HepG2 (cell line): ENCODE data around the gene NUP85. TPM values are rescaled to one million over a fixed set of nuclear protein-coding genes. Genes with fewer than 3 reads are reported as not detected.

Experiments
- CREB3 ChIP-seq: sonication (generic); formaldehyde crosslinking; IDR thresholded peaks from 2 replicates; pipeline ENCODE4 v1.5.0; 2020; ENCODE audit warnings: missing genetic modification reagents
- KAT2B ChIP-seq: fragments of 150-350 bp; IDR thresholded peaks from 2 replicates; pipeline ENCODE4 v1.6.1; 2014; ENCODE audit warnings: low read depth, low read length, borderline replicate concordance
- NFKBIZ ChIP-seq: IDR thresholded peaks from 2 replicates; pipeline ENCODE4 v1.6.1; 2018; ENCODE audit warnings: missing genetic modification reagents, missing compliant biosample characterization
- NFRKB ChIP-seq: fragments of 450-650 bp; IDR thresholded peaks from 2 replicates; pipeline ENCODE4 v1.6.1; 2017
- RBM39 ChIP-seq: fragments of 200-400 bp; formaldehyde crosslinking; IDR thresholded peaks from one replicate; pipeline ENCODE4 v1.6.1; 2018; ENCODE audit warnings: antibody characterized with exemption, mild to moderate bottlenecking, low read depth, low read length; ENCODE audit not compliant: poor library complexity, severe bottlenecking
- SNRNP70 ChIP-seq: fragments of 200-400 bp; formaldehyde crosslinking; IDR thresholded peaks from 2 replicates; pipeline ENCODE4 v1.6.1; 2017; ENCODE audit warnings: mild to moderate bottlenecking, low read depth, low read length, moderate library complexity
- ZBTB39 ChIP-seq: sonication (generic); formaldehyde crosslinking; IDR thresholded peaks from 2 replicates; pipeline ENCODE4 v1.5.0; 2020; ENCODE audit warnings: missing genetic modification reagents
- ZBTB8A ChIP-seq: sonication (generic); formaldehyde crosslinking; IDR thresholded peaks from 2 replicates; pipeline ENCODE4 v1.4.0; 2020; ENCODE audit warnings: mild to moderate bottlenecking, low read depth, missing genetic modification reagents, borderline replicate concordance
- ZFX ChIP-seq: sonication (generic); formaldehyde crosslinking; IDR thresholded peaks from 2 replicates; pipeline ENCODE4 v1.4.0; 2020; ENCODE audit warnings: mild to moderate bottlenecking, low read depth, missing genetic modification reagents, moderate library complexity
- ZNF562 ChIP-seq: sonication (generic); formaldehyde crosslinking; IDR thresholded peaks from 2 replicates; pipeline ENCODE4 v1.8.0; 2022; ENCODE audit warnings: missing genetic modification reagents, borderline replicate concordance
- ZNF569 ChIP-seq: sonication (generic); formaldehyde crosslinking; IDR thresholded peaks from 2 replicates; pipeline ENCODE4 v1.5.0; 2020; ENCODE audit warnings: mild to moderate bottlenecking, missing genetic modification reagents, moderate library complexity, borderline replicate concordance
- ZNF644 ChIP-seq: IDR thresholded peaks from 2 replicates; pipeline ENCODE4 v1.6.1; 2016; ENCODE audit warnings: low read depth
- polyA plus RNA-seq, 8 experiments: library from polyadenylated mRNA; depleted of rRNA in 3 of 8; stranded (reverse) in 7 of 8; unstranded in 1 of 8; fragments of >200 nt; fragmentation: Illumina TruSeq in 4 of 8; extraction: Trizol in 4 of 8; gene quantifications; 2 replicates each; pipeline versions ENCODE4 v1.2.1 to v1.2.3, GENCODE V29; 2011 to 2016; ENCODE audit warnings: low read depth in 4 of 8, missing spikeins in 1 of 8, mixed read lengths in 1 of 8; ENCODE audit not compliant: insufficient read depth in 1 of 8
- total RNA-seq, 5 experiments: library from RNA; depleted of rRNA; stranded (reverse); fragments of >200 nt; fragmentation: Illumina TruSeq; extraction: Trizol; gene quantifications; 2 replicates each; pipeline ENCODE4 v1.2.3, GENCODE V29; 2016; ENCODE audit warnings: low read depth in 1 of 5
- TF ChIP-seq, protein P1 (sequence below), 2 experiments: IDR thresholded peaks; 2 replicates each; pipeline ENCODE4 v1.6.1; 2011 to 2012; ENCODE audit warnings: low read length in 2 of 2, borderline replicate concordance in 1 of 2, low read depth in 1 of 2, mild to moderate bottlenecking in 1 of 2, moderate library complexity in 1 of 2

NUP85 gene
- total and polyA plus RNA-seq, 2 of the 13 experiments (the other 11 are each of a cell fraction or from before 2014, with no cell fraction given): 89.1 to 124 TPM

- TF ChIP-seq, protein P1, sequence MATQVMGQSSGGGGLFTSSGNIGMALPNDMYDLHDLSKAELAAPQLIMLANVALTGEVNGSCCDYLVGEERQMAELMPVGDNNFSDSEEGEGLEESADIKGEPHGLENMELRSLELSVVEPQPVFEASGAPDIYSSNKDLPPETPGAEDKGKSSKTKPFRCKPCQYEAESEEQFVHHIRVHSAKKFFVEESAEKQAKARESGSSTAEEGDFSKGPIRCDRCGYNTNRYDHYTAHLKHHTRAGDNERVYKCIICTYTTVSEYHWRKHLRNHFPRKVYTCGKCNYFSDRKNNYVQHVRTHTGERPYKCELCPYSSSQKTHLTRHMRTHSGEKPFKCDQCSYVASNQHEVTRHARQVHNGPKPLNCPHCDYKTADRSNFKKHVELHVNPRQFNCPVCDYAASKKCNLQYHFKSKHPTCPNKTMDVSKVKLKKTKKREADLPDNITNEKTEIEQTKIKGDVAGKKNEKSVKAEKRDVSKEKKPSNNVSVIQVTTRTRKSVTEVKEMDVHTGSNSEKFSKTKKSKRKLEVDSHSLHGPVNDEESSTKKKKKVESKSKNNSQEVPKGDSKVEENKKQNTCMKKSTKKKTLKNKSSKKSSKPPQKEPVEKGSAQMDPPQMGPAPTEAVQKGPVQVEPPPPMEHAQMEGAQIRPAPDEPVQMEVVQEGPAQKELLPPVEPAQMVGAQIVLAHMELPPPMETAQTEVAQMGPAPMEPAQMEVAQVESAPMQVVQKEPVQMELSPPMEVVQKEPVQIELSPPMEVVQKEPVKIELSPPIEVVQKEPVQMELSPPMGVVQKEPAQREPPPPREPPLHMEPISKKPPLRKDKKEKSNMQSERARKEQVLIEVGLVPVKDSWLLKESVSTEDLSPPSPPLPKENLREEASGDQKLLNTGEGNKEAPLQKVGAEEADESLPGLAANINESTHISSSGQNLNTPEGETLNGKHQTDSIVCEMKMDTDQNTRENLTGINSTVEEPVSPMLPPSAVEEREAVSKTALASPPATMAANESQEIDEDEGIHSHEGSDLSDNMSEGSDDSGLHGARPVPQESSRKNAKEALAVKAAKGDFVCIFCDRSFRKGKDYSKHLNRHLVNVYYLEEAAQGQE (IDR thresholded peaks at IDR 0.05; ENCODE audit: borderline replicate concordance in 1 of 2, low read depth in 1 of 2, low read length in 2 of 2): peak in 1 of 2 experiments; percentile 51; a peak in 1 of 4 replicates
- TF ChIP-seq ZBTB8A (CRISPR knock-in tag) (no peak; the same call in 1 of the 2 replicates), NFKBIZ (CRISPR knock-in tag) (no peak; the same call in 1 of the 2 replicates), RBM39 (peak; percentile 98), ZNF562 (CRISPR knock-in tag) (no peak), ZNF569 (CRISPR knock-in tag) (0 out of 2 replicates have a peak, but pooled peaks have one; percentile 73), NFRKB (peak; percentile 22; the same call in 1 of the 2 replicates), ZBTB39 (CRISPR knock-in tag) (no peak), CREB3 (CRISPR knock-in tag) (no peak; the same call in 1 of the 2 replicates), SNRNP70 (no peak), KAT2B (no peak), ZFX (peak; percentile 96), ZNF644 (CRISPR knock-in tag) (no peak)
These were observed 56.0 kb downstream of the NUP85 start, which contains the start of the genes GGA3 and MRPS7 (continued) for GRCh38 chr17:75261336-75262111.
